GM11168 (cell line): ENCODE data around the gene HMOX2.

Experiments
- in situ Hi-C: fragments of 300-500 bp; cut with MboI; formaldehyde crosslinking; loops from one replicate; pipeline ENCODE4 v1.12.0; 2022; ENCODE audit warnings: low sequenced_read_pairs; ENCODE audit not compliant: unreplicated experiment

Gene HMOX2

DNA sequence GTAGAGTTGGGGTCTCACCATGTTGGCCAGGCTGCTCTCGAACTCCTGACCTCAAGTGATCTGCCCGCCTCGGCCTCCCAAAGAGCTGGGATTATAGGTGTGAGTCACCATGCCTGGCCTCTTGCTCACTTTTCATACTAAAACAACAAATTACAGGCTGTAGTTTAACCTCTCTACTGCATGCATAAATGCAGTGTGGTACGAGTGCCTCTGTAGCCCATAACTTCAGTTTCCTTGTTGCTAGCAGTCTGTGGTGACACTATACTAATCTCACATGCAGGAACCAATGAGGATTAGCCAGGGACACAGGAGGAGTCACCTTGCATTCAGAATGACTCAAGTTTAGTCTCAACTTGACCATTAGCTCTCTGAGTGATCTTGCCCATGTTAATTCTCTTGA, 20.1 kb downstream of the HMOX2 start:
- in situ Hi-C loops, result no loop called here

DNA sequence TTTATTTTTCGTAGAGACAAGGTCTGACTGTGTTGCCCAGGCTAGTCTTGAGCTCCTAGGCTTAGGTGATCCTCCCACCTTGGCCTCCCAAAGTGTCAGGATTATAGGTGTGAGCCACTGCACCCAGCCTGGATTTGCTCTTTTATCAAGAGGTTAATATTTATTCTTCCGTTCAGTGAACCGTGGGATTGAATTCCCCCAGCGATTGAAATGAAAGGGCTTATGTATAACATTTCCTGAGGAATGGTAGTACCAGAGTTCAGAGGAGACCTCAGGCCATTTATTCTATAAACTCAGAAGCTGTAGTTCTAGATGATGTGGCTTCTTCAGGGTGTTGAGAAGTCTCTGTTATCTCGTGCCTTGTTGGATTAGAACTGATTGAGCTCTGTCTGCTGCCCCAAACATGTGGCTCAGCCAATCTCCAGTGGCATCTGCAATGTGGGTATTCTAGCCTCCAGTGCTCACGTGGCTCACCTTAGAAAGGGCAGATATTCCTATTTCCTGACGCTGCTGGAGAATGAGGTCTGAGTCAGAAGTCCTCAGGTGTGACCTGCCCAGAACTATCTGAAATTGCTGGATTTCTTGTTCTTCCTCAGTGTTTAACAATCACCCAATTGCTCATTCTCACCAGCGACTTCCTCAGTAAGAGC, 22.5 kb downstream of the HMOX2 start:
- in situ Hi-C loops, result no loop called here

DNA sequence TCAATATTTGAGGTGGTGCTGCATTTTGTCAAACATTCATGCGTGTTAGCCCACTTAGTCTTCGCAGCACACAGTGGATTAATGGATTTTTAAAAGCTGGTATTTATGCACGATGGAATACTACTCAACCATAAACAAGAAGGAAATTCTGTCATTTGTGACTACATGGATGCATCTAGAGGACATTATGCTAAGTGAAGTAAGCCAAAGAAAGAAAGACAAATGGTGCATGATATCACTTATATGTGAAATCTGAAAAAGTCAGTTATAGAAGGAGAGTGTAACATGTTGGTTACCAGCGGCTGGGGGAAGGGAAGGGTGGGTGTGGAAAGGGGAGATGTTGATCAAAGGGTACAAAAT, 23.0 kb downstream of the HMOX2 start:
- in situ Hi-C loops, result no loop called here

DNA sequence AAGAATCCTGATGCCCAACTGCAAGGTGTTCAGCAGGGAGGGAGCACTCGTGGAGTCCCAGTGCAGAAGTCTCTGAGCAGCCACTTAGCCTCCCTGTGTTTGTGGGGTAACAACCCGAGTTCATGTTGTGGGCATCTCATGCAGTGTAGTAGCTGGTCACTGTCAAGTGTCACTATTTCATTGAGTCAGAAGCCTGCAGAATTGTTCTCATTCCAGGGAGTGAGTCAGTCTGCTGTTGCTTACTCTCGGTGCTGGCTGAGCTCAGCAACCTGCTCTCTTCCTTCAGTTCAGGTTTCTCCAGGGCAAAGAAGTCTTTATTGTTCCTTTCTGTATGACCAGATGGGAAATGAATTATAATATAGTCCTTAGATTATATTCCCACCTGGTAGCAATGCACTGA, 24.1 kb downstream of the HMOX2 start:
- in situ Hi-C loops, result no loop called here

DNA sequence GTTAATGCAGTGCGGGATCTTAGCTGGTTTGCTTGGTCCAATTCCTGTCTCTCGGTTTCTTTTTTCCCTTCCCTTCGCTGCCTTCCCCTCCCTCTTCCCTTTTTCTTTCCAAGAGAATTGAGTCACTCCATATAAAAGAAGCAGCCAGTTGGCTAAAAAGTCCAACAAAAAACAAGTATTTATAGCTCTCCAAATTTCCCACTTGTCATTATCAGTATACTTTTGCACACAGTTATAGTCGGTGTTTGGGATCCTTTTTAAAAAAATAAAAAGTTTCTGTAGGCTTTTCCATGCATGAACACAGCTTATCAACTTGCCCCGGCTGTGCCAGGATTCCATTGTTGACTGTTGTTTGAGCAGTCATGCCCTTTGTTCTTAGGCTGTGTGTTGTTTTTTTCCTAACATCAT, 24.9 kb downstream of the HMOX2 start:
- in situ Hi-C loops, result no loop called here

DNA sequence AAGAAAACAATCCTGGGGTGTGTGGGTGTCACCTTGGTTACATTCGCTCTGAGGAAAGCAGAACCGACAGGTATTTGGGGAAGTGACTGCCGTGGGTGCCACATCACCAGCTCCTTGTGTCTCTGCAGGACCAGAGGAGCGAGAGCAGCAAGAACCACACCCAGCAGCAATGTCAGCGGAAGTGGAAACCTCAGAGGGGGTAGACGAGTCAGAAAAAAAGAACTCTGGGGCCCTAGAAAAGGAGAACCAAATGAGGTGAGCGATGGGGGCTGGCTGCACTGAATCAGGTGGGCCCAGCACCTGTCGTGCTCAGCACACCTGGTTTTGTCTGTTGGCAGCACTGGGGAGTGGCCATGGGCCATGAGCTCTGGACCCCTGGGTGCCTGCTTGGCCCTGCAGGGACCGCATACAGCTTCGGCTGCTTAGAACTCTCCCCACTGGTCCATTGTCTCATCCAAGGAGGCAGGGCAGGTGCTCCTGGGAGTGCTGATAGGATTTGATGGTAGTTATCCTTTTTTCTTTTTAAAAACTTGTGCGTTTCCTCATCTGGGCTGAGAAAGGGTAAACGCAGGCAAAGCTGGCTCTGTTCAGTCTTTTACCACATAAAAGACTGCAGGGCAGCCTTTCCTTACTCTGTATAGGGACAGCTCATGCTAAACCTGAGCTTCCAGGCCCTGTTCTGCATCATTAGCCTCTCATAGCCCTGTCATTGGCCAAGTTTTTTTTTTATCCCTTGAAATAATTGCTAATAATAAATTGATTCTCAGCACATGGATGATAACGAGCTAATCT, 29.4 kb downstream of the HMOX2 start:
- in situ Hi-C loops, result no loop called here

DNA sequence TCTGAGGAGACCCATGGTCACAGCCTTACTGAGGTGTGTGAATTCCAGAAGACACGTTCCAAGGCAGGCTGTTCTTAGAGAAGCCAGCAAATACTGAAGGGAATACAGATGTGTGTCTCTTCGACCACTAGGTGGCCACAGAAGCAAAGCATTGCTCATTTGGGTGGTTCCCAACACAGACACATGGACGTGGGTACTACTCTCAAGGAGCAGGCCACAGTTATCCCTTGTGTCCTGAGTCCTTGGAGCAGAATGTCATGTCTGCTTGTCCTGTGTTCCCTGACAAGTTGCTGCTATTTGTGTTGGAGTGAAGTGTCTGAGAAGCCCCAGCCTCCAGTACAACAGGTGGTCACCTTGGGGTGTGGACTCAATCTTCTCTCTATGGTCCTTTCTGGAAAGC, 30.3 kb downstream of the HMOX2 start:
- in situ Hi-C loops, result no loop called here

DNA sequence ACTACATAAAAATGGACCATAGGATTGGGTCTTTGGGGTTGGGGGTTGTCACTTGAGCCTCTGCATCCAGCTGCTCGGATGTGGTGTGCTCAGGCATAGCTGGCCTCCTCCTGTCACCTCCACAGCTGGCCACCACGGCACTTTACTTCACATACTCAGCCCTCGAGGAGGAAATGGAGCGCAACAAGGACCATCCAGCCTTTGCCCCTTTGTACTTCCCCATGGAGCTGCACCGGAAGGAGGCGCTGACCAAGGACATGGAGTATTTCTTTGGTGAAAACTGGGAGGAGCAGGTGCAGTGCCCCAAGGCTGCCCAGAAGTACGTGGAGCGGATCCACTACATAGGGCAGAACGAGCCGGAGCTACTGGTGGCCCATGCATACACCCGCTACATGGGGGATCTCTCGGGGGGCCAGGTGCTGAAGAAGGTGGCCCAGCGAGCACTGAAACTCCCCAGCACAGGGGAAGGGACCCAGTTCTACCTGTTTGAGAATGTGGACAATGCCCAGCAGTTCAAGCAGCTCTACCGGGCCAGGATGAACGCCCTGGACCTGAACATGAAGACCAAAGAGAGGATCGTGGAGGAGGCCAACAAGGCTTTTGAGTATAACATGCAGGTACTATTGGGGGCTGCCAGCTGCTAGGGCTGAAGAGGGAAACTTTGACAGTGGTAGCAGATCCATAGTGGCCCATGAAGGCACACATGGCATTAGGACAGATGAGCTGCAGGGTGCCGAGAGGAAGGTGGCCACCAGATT, 31.6 kb downstream of the HMOX2 start:
- in situ Hi-C loops, result no loop called here

DNA sequence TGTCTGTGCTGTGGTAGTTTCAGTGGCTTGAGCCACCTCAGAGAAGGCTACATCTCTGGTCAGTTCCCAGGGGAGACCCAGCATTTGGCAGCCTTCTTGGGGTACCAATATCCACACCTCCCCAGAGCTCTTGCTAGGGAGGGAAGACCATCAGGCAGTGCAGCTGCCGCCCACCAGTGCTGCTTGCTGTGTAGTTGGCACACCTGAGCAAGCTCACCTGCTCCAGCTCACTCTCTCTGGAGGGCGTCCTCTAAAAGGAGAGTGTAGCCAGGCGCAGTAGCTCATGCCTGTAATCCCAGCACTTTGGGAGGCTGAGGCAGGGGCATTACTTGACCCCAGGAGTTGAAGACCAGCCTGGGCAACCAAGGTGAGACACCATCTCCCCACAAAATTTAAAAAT, 32.6 kb downstream of the HMOX2 start:
- in situ Hi-C loops, result no loop called here

DNA sequence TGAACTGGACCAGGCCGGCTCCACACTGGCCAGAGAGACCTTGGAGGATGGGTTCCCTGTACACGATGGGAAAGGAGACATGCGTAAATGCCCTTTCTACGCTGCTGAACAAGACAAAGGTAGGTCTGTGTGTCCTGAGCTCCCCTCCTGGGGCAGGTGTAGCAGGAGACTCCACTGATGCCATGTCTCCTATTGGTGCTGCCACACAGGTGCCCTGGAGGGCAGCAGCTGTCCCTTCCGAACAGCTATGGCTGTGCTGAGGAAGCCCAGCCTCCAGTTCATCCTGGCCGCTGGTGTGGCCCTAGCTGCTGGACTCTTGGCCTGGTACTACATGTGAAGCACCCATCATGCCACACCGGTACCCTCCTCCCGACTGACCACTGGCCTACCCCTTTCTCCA, 33.2 kb downstream of the HMOX2 start:
- in situ Hi-C loops, result no loop called here

DNA sequence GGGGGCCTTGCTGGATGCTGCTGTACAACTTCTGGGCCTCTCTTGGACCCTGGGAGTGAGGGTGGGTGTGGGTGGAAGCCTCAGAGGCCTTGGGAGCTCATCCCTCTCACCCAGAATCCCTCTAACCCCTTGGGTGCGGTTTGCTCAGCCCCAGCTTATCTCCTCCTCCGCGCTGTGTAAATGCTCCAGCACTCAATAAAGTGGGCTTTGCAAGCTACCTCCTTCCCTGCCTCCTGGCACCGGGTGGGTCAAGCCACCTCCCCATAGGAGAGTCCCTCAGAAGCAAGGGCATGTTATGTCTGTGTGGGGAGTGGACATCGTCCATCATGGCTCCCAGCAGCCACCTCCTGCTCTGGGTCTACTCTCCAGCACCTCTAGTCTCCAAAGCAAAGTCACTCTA, 33.9 kb downstream of the HMOX2 start:
- in situ Hi-C loops, result no loop called here

DNA sequence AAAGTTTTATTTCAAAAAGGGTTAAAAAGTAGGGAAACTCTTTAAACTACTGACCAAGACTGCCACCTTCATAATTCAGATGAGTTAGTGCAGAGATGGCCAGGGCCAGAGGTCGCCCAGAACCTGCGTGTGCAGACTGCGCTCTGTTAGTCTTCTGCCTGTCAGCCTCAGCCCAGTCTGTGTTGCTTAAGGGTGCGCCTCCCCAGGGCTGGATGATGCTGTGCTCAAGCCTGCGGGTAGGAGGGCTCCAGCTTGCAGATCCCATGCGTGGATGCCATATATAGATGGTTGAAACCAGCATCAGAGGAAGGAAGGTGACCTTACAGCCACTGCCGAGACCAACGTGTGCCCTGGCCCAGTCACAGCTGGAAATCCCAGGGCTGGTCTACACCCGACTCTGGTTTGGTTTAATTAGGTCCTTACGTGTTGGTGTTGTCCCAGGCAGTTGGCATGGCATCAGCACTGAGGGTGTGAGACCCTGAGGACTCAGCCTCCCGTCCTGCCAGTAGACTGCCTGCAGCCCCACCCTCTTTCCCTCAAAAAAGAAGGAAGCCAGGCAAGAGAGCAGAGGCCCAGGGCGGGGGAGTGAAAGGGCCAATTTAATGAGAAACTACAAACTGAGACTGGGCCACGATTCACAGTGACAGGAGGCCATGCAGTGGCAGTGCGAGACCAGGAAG, 34.7 kb downstream of the HMOX2 start:
- in situ Hi-C loops, result no loop called here

DNA sequence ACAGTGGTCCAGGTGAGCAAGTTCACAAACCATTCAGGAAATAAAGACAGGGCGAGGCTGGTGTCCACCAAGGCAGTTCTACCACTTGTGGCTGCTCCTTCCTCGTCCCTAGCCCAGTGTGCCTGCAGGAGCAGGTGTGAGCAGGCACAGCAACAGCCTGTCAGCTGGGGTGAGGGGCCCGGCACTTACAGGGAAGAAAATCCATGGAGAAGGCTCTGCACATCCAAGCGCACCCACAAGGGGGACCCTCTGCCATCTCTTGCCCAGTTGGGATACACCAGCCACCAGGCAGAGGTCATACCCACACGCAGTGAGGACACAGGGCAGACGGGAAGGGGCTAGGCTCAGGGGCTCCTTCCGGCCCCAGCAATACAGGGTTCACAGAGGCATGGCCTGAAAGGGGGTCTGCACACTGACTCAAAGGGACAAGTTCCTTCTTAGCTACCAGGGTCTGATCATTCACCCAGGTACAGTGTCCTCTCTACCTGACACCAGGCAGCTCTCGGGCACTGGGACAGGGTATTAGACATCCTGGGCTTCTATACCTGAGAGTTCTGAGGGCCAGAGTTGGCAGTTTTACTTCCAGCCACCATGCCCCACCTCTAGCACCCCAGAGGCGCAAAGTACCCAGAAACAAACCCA, 35.4 kb downstream of the HMOX2 start:
- in situ Hi-C loops, result no loop called here

DNA sequence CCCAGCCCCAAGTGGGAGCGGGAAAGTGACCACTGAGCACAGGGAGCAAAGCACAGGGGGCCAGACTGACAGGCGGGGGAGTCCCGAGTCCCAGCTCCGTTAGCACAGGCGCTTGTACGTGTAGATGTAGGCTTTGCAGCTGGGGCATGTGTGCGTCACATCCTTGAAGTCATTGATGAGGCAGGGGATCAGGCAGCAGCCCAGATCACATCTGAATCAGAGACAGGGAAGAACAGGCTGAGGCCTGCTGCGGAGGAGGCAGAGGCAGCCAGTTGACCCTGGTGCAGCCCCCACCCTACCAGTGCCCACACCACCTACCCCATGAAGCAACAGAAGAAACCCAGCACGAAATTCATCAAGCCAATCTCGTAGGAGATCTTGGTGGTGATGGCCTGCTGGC, 36.3 kb downstream of the HMOX2 start:
- in situ Hi-C loops, result no loop called here

DNA sequence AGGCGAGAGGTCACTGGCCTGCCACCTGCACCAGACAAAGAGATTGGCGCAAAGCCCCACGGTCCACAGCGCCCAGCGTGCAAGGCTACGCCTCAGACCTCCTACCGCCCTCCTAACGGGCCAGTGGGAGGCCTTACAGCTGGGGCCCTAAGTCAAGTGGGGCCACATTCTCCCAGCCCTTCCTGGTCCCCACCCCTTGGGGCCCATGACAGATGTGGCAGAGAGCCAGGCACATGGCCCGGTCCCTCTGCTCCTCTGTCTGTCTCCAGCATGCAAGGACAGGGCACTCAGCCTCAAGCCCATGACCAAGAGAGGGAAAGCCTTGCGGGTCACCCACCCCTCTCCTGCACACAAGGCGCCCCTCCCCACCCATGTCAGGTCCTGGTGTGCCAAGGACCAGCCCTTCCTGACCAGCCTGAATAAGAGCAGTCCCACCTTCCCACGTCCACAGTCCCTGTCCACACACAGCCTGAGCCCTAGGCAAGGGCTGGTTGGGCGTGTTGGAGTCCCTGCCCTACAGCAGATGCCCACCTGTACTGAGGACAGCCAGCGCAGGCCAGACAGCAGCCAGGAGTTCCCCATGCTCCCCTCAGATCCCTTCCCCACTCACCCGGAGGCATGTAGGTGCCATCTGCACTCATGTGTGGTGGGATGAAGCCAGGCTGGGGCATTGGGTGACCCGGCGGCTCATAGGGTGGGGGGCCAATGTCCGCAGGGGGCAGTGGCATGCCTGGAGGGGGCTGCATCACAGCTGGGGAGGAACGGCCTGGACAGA, 37.1 kb downstream of the HMOX2 start:
- in situ Hi-C loops, result no loop called here

DNA sequence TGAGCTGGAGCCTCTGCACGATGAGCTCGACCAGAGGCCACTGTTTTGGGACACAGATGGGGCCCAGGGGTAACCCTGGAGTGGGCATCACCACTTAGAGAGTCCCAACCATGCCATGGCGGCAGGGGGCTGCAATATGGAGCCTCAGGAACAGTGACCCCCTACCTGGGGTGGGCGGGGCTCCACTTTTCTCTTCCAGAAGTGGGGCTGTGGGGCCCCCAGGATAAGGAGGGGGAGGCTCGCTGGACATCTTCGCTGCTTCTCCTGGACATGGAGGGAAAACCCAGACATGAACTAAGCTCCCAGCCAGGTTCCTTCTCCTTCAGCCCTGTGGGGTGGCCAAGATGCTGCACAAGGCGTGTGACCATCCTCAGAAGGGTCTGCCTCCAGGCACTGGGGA, 37.7 kb downstream of the HMOX2 start:
- in situ Hi-C loops, result no loop called here

DNA sequence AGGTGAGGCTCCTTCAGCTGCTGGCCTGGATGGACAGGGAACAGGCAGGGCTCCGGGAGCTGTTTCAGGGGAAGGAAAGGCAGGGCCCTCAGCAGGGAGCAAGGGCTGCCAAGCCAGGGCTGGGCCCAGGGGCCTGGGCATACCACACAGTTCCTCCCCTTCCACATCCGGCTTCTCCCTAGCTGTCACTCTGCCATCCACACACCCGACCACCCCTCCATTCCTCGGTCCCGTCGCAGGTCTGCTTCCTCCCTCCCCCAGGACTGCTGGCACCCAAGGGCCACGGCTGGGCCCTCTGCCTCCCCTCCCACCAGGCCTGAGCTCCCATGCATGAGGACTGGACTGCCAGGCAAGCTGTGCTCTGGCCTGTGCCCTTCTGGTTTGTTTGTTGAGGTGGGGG, 38.4 kb downstream of the HMOX2 start:
- in situ Hi-C loops, result loop anchor here (5.0 kb wide), 1 partner anchor 68 kb away; no protein-coding TSS in a partner anchor

DNA sequence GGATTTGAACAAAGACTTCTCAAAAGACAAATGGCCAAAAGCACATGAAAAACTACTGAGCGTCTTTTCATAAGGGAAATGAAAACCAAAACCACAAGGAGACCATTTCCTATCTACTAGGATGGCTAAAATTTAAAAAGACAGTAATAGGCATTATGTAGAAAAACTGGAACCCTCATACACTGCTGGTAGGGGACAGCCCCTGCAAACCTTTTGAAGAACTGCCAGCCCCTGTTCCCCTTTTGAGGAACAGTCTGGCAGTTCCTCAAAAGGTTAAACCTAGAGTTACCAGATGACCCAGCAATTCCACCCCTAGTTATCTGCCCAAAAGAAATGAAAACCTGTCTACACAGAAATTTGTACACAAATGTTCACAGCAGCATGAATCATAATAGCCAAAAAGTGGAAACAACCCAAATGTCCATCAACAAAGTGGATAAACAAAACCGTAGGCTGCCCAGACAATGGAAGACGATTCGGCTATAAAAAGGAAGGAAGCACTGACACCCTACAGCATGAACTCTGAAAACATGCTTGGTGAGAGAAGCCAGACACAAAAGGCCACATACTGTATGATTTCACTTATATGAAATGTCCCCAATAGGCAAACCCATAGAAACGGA, 39.5 kb downstream of the HMOX2 start:
- in situ Hi-C loops, result loop anchor here (5.0 kb wide), 1 partner anchor 67 kb away; no protein-coding TSS in a partner anchor
